HG02588 (cell line): ENCODE results near the gene FAF2.
"Not testable (repeated sequence)": the region's sequence is repeated elsewhere in the genome, so short reads cannot be mapped to it uniquely, and the experiment has no call there.

Source experiments
- ATAC-seq: cut with Tn5 transposase; IDR thresholded peaks from one replicate; pipeline ENCODE4 v1.9.1; 2021; ENCODE audit warnings: mild to moderate bottlenecking, moderate library complexity; ENCODE audit not compliant: unreplicated experiment

The FAF2 gene

GRCh38 chr5:176454724-176455394 lies 6.7 kb downstream of the FAF2 start:
- no peak for ATAC-seq

GRCh38 chr5:176458904-176459561 lies 10.8 kb downstream of the FAF2 start:
- no peak for ATAC-seq

GRCh38 chr5:176461349-176461748 lies 13.2 kb downstream of the FAF2 start:
- no peak for ATAC-seq

- no peak for ATAC-seq
These were observed 15.1 kb downstream of the FAF2 start for GRCh38 chr5:176463113-176463764.

- no peak for ATAC-seq
These were observed 18.2 kb downstream of the FAF2 start for GRCh38 chr5:176466245-176466871.

GRCh38 chr5:176469296-176469695 lies 21.1 kb downstream of the FAF2 start:
- ATAC-seq = no peak

GRCh38 chr5:176470539-176470938 lies 22.4 kb downstream of the FAF2 start:
- ATAC-seq = no peak

GRCh38 chr5:176471098-176471497 lies 22.9 kb downstream of the FAF2 start:
- no peak for ATAC-seq

GRCh38 chr5:176473335-176474006 lies 25.3 kb downstream of the FAF2 start:
- no peak for ATAC-seq

- no peak for ATAC-seq
These were observed 26.3 kb downstream of the FAF2 start for GRCh38 chr5:176474476-176474875.

- no peak for ATAC-seq
These were observed 33.5 kb downstream of the FAF2 start for GRCh38 chr5:176481711-176482110.

GRCh38 chr5:176485176-176485575 lies 37.0 kb downstream of the FAF2 start:
- no peak for ATAC-seq

GRCh38 chr5:176486189-176486757 lies 38.1 kb downstream of the FAF2 start:
- ATAC-seq = no peak

GRCh38 chr5:176487160-176487559 lies 39.0 kb downstream of the FAF2 start:
- ATAC-seq = not testable (repeated sequence)

- no peak for ATAC-seq
These were observed 40.9 kb downstream of the FAF2 start for GRCh38 chr5:176489077-176489476.

GRCh38 chr5:176490301-176490700 lies 42.1 kb downstream of the FAF2 start:
- ATAC-seq = no peak

- ATAC-seq = no peak
These were observed 42.9 kb downstream of the FAF2 start for GRCh38 chr5:176491101-176491502.

GRCh38 chr5:176491901-176492300 lies 43.7 kb downstream of the FAF2 start:
- no peak for ATAC-seq

GRCh38 chr5:176492431-176492830 lies 44.2 kb downstream of the FAF2 start:
- ATAC-seq = no peak

- ATAC-seq = no peak
These were observed 49.7 kb downstream of the FAF2 start for GRCh38 chr5:176497852-176498251.

GRCh38 chr5:176499273-176499672 lies 51.1 kb downstream of the FAF2 start:
- no peak for ATAC-seq
